ENCODE data around the gene MERTK.
"Not testable (repeated sequence)": the region's sequence is repeated elsewhere in the genome, so short reads cannot be mapped to it uniquely, and the experiment has no call there.

MERTK gene

DNA sequence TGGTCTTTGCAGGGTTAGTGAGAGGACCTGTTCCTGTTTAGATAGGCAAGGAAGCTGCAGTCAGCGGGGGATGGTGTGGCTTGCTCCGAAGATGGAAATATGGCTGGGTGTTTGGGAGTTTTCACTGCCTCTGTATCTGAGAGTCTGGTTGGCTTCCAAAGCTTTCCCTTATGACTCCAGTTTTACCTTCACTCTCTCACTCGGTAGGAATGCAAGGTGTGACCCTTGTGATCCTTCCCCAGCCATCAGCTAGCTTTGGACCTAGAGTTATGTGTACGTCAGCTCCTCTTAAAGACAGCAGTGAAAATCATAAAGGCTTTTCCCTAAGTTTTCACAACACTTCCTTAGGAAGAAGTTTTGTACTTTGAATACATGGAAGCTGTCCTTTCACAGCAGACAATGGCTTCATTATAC is 121.2 kb downstream of the MERTK start:
- no peak for DNase-seq

DNA sequence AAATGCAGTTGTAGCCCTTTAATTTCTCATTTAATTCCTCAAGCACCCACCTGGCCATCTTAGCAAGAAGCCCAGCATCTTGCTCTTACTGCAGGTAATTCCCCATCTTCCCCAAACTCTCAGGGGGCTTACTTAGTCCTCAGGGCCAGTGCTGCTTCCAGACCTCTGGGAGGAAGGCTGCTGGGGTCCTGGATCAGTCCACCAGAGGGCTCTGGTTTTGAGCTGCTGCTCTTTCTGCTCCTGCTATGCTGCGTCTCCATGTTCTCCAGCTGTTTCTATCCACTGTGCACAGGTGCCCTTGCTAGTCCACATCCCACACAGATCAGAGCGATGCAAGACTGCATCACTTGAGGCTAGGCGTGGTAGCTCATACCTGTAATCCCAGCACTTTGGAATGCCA is 122.2 kb downstream of the MERTK start:
- no peak for DNase-seq

DNA sequence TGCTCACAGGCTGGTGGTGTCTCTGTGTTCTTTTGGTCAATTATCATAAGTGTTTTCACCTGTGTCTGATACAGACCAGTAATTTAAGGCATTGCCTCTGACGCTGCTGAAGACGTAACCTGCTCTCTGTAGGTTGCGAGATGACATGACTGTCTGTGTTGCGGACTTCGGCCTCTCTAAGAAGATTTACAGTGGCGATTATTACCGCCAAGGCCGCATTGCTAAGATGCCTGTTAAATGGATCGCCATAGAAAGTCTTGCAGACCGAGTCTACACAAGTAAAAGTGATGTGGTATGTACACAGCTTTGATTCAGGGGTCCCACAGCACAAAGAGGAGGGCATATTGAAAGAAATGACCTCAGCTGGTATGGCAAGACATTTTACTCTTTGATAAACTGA is 122.9 kb downstream of the MERTK start:
- DNase-seq = no peak

DNA sequence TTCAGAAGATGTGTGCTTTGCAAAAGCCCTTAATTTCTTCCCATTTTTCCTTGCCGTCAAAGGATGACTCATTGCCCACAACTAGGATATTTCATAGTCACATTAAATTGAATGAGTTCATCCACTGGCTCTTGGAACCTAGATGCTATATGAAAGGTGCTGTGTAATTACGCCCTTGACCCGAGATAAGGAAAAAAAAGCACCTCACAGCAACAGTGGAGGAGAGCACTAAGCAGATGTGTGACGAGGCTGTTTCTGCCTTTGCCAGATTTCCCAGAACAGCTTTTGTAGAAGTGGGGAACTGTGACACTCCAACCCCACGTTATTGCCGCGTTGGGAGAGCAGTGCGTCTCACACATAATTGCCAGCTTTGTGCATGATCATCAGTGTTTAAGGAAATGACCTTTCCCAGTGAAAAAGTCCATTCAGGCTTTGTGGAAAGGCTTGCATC is 123.4 kb downstream of the MERTK start:
- DNase-seq = no peak

DNA sequence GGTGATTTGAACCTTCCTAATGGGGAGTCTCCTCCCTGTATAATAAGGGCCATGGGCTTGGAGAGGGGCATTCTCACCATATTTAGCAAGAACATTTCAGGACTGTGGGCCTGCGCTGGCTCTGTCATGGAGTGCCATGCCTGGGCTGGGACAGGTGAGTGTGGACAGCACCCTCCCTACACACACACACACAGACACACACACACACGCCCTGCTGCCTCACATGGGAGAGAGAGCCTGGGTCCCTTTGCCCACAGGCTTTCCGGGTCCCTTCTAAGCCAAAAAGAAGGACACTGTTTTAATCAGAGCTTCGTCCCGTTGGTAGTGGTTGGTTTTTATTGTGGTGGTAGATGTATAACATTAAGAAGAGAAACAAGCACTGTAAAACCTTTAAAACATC is 125.3 kb downstream of the MERTK start:
- DNase-seq = no peak

DNA sequence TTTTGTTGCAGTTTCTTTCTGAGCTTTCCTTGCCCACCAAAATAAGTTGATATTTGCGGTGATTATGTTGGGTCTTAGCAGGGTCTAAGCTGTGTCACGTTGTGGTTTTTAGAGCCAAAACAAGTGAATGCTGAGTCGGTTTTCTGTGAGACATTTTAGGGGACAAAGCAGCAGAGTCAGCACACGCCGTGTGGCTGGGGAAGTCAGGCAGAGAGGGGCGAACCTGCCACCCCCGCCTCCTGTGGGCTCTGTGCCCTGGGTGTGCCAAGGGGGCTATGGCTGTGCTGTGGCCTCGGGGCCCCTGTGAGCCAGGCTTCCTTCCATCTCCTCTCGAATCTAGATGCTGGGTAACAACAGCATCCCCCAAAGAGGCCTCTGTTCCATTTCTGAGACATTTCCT is 125.8 kb downstream of the MERTK start:
- no peak for DNase-seq

DNA sequence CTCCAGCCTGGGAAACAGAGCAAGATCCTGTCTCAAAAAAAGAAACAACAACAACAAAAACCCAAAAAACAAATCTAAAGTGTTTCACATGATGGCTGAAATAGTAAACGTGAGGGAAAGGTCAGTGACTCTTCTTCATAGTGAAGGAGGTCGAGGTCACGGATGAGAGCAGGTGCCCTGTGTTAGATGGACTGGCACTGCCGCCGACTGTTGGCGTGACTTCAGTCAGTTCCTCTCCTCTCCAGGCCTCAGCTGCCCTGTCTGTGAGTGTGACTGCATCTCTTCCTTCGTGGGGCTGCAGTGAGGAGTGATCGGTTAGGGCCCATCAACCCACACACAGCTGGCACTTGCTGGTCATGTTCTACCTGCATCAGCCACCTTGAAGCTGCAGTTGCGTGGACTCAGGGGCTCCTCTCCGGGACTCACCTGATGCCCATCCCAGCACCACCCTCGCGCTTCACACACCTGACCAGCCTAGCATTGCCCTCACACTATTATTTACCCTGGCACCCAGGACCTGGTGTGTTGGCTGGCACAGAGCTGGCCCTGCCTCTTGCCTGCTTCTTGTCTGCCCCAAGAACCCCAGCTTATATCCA is 126.6 kb downstream of the MERTK start:
- DNase-seq = no peak

DNA sequence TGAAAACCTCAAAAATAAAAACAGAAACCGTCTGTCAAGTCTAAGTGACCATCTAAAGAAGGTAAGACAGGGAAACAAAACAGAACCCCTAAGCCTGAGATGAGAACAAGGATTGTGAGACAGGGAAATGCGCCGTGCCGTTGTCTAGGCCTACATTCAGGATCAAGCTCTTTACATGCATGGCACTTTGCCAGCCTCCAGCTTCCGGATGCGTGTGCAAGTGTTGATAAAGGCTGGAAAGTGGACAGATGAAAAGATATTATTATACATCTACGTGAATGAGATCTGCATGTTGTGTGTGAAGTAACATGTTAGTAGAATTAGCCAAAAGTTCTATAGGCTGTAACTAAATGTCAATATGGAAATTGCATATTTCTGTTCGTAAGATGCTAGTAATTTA is 128.1 kb downstream of the MERTK start:
- no peak for DNase-seq

DNA sequence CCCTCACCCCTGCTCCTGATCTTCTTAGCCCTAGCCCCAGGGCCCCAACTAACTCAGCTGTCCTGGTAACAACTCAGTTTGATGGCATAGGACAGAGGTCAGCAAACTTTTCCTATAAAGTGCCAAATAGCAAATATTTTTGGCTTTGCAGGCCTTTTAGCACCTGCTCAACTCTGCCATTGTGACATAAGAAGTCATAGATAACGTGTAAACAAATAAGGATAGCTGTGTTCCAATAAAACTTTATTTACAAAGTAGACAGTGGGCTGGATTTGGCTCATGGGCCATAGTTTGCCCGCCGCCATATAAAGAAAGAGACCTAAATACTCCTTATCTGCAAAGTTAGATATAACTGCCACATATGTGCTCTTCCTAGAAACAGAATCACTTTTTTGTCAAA is 129.4 kb downstream of the MERTK start:
- no peak for DNase-seq

DNA sequence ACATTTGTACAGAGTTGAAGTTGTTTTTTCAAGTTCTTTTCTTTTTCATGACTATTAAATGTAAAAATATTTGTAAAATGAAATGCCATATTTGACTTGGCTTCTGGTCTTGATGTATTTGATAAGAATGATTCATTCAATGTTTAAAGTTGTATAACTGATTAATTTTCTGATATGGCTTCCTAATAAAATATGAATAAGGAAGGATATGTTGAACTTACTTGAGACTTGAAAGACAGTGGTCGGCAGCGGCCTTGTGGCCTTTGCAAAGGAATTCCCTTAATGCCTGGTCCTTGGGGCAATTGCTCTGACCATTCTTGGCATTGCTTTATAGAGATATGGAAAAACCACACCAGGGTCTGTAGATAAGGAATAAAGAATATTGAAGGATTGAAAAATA is 130.8 kb downstream of the MERTK start:
- no peak for DNase-seq

DNA sequence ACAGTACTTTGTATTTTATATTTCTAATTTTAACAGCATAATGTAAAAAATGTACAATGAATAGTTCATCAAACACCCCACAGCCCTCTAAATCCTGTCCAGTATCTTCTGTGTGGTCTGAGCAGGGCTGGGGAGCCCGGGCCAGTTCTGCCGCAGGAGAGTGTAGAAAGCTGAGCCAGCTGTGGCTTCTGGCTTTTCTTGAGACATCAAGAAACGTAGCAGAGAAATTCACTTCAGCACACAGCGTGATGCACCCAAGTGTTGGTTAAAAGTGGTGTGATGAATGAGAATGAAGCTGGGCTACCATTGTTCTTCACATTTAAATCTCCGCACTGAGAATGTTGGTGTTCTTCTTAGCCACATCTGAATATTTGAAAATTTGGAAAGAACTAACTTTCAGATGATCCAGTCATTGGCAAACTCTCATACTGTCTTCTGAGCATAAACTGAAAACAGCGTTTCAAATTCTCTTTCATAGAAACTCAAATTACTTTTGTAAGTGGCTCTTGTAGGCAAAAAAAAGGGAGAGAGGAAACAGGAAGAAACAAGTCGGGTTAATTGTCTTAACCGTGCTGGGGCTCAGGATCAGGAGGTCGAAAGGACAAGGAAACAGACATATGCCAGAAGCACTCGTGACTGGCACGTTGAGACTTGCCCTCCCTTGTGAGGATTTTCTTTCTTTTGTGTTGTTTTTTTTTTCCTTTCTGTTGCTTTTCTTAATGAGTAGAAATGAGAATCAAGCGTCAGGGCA is 133.2 kb downstream of the MERTK start:
- no peak for DNase-seq

DNA sequence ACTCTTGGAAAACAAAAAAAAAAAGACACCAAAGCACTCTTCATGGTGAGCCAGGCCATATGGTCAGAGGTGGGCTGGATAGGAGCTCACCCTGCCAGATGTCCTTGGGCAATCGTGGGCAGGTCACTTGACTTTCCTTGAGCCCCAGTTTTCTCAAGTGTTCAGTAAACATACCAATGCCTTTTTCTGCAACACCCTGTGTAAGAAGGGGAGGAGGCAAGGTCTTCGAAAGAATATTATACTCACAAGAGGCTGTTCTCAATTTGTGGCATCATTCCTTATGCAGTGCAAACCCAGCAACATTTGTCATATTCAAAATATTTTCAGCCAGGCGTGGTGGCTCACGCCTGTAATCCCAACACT is 133.8 kb downstream of the MERTK start:
- DNase-seq = no peak

DNA sequence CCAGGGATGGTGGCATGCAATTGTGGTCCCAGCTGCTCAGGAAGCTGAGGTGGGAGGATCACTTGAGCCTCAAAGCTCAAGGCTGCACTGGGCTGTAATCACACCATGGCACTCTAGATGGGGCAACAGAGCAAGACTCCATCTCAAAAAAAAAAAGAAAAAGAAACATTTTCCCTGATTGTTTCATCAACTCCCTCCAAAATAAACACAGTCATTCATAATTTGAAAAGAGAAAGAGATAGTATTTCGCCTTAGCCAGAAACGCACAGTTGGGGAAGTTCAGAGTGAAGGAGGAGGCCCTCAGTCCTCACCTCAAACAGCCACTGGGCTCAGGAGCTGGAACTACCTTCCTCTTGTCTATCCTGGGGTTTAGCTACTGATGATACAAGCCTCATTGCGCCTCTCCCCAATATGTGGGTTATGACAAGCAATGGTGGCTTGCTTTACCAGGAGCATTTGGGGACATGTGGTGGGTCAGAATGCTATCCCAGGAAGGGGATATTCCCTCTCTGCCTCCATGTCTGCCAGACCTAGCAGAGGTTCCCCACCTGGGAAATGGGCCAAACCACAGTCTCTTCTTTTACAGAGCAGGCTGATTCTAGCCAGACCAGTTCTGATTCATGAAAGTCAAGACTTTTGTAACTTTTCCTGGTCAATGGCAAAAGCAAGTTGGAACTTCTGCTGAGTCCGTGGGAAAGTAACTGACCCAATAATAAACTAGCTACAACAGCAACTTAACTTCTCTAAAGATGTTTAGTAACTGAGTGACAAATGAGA is 134.5 kb downstream of the MERTK start:
- DNase-seq = no peak

DNA sequence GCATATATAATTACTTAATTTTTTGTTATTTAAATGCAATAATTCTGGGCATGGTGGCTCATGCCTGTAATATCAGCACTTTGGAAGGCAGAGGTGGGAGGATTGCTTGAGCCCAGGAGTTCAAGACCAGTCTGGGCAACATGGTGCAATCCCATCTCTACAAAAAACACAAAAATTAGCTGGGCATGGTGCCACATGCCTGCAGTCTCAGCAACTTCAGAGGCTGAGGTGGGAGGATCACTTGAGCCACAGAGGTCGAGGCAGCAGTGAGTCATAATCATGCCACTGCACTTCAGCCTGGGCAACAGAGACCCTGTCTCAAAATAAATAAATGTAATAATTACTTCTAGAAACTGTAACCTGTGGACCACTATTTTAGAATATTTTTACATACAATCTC is 135.2 kb downstream of the MERTK start:
- no peak for DNase-seq

DNA sequence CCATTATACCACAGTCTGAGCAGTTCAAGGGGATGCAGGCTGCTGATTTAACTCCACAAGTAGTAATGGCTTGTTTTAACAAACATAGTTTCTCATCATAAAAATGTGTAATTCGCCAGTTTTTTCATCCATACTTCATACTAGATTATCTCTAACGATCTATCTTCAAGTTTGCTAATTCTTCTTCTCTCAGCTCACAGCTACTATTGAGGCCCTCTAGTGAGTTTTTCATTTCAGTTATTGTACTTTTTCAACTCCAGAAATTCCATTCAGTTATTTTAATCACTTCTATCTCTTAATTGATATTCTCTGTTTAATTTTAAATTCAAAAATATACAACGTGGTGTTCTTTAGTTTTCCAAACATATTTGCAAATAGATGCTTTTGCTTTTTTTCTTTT is 136.5 kb downstream of the MERTK start:
- no peak for DNase-seq

DNA sequence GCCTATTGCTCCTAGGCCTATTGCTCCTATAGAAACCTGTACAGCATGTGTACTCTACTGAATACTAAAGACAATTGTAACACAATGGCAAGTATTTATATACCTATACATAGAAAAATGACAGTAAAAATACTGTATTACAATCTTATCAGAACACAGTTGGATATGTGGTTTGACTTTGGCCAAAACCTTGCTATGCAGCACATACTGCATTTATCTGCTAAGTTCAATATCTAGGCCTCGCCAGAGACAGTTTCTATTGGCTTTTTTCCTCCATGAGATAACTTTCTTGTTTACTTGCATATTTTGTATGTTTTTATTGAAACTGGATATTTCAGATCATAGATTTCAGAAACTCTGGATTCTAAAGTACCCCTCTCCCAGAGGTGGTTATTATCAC is 137.4 kb downstream of the MERTK start:
- DNase-seq = no peak

DNA sequence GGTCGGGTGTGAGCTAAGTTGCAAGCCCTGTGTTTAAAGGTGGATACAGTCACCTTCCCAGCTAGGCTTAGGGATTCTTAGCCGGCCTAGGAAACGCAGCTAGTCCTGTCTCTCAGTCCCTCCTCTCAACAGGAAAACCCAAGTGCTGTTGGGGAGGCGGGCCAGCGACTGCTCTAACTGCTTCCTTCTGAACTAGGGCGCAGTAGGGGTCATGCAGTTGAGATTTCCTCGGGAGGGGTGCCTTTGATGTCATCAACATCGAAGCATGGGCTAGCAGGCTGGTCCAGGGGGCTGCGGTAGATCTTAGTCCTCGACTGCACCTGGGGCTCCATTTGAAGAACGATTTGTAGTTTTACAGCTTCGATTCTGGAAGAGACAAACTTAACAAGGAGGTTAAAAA is 141.1 kb downstream of the MERTK start:
- not testable (repeated sequence) for DNase-seq

DNA sequence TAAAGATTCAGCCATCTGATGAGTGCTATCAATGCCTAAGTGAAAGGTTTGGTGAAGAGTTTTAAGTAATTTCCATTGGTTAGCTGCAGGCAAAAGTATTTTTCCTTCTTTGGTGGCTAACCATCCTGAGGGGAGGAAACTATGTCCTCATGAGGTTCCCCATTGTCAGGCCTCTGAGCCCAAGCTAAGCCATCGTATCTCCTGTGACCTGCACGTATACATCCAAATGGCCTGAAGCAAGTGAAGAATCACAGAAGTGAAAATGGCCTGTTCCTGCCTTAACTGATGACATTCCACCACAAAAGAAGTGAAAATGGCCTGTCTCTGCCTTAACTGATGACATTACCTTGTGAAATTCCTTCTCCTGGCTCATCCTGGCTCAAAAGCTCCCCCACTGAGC is 141.7 kb downstream of the MERTK start:
- not testable (repeated sequence) for DNase-seq

DNA sequence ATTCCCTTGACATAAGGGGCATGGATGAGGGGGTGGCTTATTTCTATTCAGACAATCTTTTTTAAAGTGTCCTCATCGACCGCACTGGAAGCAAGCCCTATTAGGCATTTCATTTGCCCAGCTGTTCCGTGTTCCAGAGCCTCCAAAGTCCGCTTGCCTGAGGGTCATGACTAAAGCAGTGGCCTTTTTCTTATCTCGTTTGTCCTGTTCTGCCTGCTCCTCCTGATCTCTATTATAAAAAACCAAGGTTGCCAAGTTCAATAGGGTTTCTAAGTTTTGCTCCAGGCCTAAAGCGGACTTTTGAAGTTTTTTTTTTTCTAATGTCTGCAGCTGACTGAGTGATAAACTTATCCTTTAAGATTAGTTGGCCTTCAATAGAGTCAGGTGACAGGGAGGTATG is 143.1 kb downstream of the MERTK start:
- DNase-seq = not testable (repeated sequence)

DNA sequence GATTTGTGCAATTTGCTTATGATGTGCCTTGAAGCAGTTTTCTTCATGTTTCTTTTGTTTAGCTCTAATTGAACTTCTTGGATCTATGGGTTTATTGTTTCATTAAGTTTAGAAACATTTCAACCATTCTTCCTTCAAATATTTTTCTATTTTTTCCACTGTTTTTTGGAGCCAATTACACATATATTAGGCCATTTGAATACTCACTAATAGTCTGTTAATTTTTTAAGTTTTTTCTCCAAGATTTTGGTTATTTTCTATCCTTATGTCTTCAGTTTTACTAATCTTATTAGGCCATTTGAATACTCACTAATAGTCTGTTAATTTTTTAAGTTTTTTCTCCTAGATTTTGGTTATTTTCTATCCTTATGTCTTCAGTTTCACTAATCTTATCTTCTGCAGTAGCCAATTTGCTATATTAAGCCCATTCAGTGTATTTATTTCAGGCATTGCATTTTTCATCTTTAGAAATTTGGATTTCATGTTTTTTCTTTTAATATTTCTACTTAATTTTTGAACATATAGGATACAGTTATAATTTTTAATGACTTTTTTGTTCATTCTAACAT is 147.1 kb downstream of the MERTK start:
- DNase-seq = no peak

DNA sequence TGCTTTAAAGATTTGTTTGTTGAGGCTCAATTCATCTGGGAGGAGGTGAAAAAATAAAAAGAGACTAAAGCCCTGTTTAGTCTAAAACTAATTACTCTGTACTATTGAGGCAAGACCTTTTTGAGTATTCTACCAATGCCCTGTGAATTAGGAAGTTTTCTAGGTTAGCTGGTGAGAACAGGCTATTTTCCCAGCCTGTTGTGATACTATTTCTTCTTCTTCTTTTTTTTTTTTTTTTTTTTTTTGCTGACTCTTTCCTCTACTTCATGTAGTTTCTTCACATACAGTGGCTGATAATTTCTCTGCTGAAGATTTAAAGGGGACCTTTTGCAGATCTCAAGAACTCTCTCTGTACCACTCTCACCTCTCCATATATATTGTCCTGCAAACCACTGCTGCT is 147.8 kb downstream of the MERTK start:
- no peak for DNase-seq

DNA sequence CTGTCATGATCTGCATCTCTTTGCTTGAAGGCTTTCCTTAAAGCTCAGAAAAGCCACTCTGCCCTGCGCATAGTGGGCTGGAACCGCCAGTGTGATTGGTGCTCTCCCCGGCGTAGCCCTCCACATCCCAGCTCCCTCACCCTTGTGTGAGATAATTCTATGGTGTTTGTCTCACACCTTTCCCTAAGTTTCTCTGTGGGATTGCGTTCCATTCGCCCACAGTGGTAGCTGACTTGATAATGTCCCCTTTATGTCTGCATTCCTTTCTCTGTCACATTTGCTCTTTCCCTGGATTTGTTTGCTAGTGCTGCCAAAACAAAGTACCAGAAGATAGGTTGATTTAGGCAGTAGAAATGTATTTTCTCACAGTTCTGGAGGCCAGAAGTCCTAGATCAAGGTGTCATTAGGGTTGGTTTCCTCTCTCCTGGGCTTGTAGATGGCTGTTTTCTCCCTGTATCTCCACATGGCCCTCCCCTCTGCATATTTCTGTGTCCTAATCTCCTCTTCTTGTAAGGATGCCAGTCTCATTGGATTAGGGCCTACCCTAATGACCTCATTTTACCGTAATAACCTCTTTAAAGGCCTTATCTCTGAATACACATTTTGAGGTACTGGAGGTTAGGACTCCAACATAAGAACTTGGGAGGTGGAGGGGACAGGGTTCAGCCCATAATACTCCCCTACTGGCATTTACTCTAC is 149.3 kb downstream of the MERTK start:
- no peak for DNase-seq

DNA sequence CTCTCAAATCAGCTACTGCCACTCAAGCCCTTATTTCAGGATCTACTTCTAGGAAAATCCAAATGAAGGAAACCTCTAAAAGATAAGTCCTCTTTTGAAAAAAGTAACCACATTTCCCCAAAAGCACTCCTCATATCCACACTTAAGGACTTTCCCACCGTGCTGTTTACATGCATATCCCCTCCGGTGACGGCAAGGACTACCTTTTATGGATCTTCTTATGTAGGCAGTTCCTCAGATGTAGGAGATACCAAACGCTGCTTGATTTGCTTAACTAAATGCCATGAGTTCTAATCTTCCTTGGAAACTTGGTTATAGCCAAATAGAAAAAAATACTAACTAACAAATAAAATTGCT is 149.8 kb downstream of the MERTK start:
- no peak for DNase-seq

Data from CD4-positive, alpha-beta T cell treated with Interferon gamma for 1 hour (primary cell).